GM20000 (cell line): ENCODE measurements around the gene ZNF787.
A peak's percentile ranks its signal among the peaks of the same experiment; 100 is the strongest.

Experiments used
- DNase-seq: peaks from one replicate; pipeline ENCODE4 v3.0.0; 2012; ENCODE audit warnings: low spot score
- CTCF ChIP-seq: IDR thresholded peaks from 2 replicates; pipeline ENCODE4 v1.5.1; 2012; ENCODE audit warnings: mild to moderate bottlenecking, control low read depth; ENCODE audit errors: extremely low read depth, missing control alignments

ZNF787 gene

GRCh38 chr19:56126983-56127780 is 6.1 kb upstream of the ZNF787 start:
- no peak for TF ChIP-seq CTCF
- DNase-seq = no peak

GRCh38 chr19:56125806-56126590 is 4.9 kb upstream of the ZNF787 start:
- no peak for DNase-seq
- TF ChIP-seq CTCF = no peak

GRCh38 chr19:56124578-56124977 is 3.5 kb upstream of the ZNF787 start:
- no peak for DNase-seq
- no peak for TF ChIP-seq CTCF

- no peak for TF ChIP-seq CTCF
- no peak for DNase-seq
Measured at GRCh38 chr19:56123266-56123891, 2.3 kb upstream of the ZNF787 start.

- TF ChIP-seq CTCF = no peak
- DNase-seq = peak; percentile 96
Measured at GRCh38 chr19:56120371-56121179, 520 bp downstream of the ZNF787 start.

DNA sequence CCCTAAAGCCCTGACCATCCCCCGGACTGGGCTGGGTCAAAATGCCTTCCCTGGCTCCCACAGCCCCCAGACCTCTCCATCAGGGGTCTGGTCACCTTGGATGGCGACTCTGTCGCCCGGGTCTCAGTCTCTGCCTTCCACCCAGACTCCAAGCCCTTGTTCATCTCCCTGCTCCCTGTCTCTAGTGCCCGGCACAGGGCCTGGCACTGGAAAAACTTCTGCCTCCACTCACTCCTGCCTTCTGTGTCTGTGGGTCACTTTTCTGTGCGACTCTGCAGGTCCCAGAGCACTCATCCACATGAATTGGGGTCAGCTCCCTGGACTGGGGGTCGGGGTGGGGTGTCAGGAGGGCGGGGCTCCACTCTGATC is 1.1 kb downstream of the ZNF787 start:
- no peak for DNase-seq
- no peak for TF ChIP-seq CTCF
